Lung microvascular endothelial cell (primary cell): ENCODE measurements around the gene BSPRY. TPM values are rescaled to one million over a fixed set of nuclear protein-coding genes. Genes with fewer than 3 reads are reported as not detected.
A peak's percentile ranks its signal among the peaks of the same experiment; 100 is the strongest.
"Not testable (repeated sequence)": the region's sequence is repeated elsewhere in the genome, so short reads cannot be mapped to it uniquely, and the experiment has no call there.

ENCODE experiments used
- DNase-seq, 2 donors: peaks; one replicate each; pipeline versions ENCODE4 v3.0.0 to v3.0.0-alpha.2; 2010; ENCODE audit warnings: low read depth in 2 of 2
- total RNA-seq: library from RNA; depleted of rRNA; stranded (reverse); fragments of >200 nt; gene quantifications from 2 replicates; pipeline ENCODE4 v1.2.1, GENCODE V29; 2014

Gene BSPRY
- total RNA-seq, 1 donor from 2014 or later: not detected

GRCh38 chr9:113393281-113393680, 43.9 kb downstream of the BSPRY start:
- no peak for DNase-seq

GRCh38 chr9:113395000-113395861, 45.9 kb downstream of the BSPRY start:
- DNase-seq: no peak

GRCh38 chr9:113397203-113397631, 47.9 kb downstream of the BSPRY start:
- no peak for DNase-seq

- no peak for DNase-seq
Observed at GRCh38 chr9:113398796-113399195, 49.5 kb downstream of the BSPRY start.

- DNase-seq: no peak
Observed at GRCh38 chr9:113399646-113400200, 50.4 kb downstream of the BSPRY start.

GRCh38 chr9:113401027-113401792, 51.9 kb downstream of the BSPRY start, which contains the start of gene ALAD:
ALAD (minus strand) TSS chr9:113401284; CDS start chr9:113393559, 7,725 bp downstream.
- peak; percentile 99 for DNase-seq

- no peak for DNase-seq
Observed at GRCh38 chr9:113403646-113404045, 54.3 kb downstream of the BSPRY start.

- not testable (repeated sequence) for DNase-seq
Observed at GRCh38 chr9:113406353-113406752, 57.0 kb downstream of the BSPRY start.

- DNase-seq: peak; percentile 82 to 85
Observed at GRCh38 chr9:113406873-113407511, 57.7 kb downstream of the BSPRY start.

GRCh38 chr9:113409481-113409880, 60.1 kb downstream of the BSPRY start:
- peak in 1 of 2 donors; percentile 10 for DNase-seq

- no peak for DNase-seq
Observed at GRCh38 chr9:113409883-113410206, 60.5 kb downstream of the BSPRY start.

GRCh38 chr9:113410207-113410864, 61.0 kb downstream of the BSPRY start, which contains the start of the genes C9orf43 and POLE3:
C9orf43 (plus strand) TSS chr9:113410747; CDS start chr9:113413494, 2,747 bp downstream.
POLE3 (minus strand) TSS chr9:113410675; CDS start chr9:113410293, 382 bp downstream.
- DNase-seq: peak; percentile 97

- DNase-seq: no peak
Observed at GRCh38 chr9:113416149-113416721, 66.9 kb downstream of the BSPRY start.

GRCh38 chr9:113417370-113417769, 68.0 kb downstream of the BSPRY start:
- no peak for DNase-seq

Other genes with a start within 250 kb of the BSPRY start
- gene SLC31A2, start 198.5 kb upstream of the BSPRY start, total RNA-seq: 4.4 and 6.5 TPM in 2 replicates
- 8.3 and 14.7 TPM in 2 replicates for gene FKBP15, start 128.3 kb upstream of the BSPRY start, total RNA-seq
- 12.4 and 13.7 TPM in 2 replicates for gene SLC31A1, start 128.0 kb upstream of the BSPRY start, total RNA-seq
- gene CDC26, start 74.0 kb upstream of the BSPRY start, total RNA-seq: 33.7 and 34.2 TPM in 2 replicates
- gene PRPF4, start 73.9 kb upstream of the BSPRY start, total RNA-seq: 16.3 and 18.3 TPM in 2 replicates
- gene RNF183, start 46.2 kb upstream of the BSPRY start, total RNA-seq: not detected in 2 replicates
- gene WDR31, start 9.3 kb upstream of the BSPRY start, total RNA-seq: 0.20 and 0.22 TPM in 2 replicates
- gene HDHD3, start 27.4 kb downstream of the BSPRY start, total RNA-seq: 4.4 and 8.9 TPM in 2 replicates
- 10.9 and 14.1 TPM in 2 replicates for gene ALAD, start 51.7 kb downstream of the BSPRY start, total RNA-seq
- 33.9 and 34.0 TPM in 2 replicates for gene POLE3, start 61.1 kb downstream of the BSPRY start, total RNA-seq
- 0.20 and 0.65 TPM in 2 replicates for gene C9orf43, start 61.2 kb downstream of the BSPRY start, total RNA-seq
- 126 and 198 TPM in 2 replicates for gene RGS3, start 114.2 kb downstream of the BSPRY start, total RNA-seq